Upper lobe of left lung (tissue), 6 donors: ENCODE results near the gene SPACA4. TPM values are rescaled to one million over a fixed set of nuclear protein-coding genes. Genes with fewer than 3 reads are reported as not detected.

Source experiments
- ATAC-seq, 2 donors: fragments of 200-7000 bp; cut with Tn5 transposase; one replicate each; pipeline ENCODE4 v1.9.1; 2022; ENCODE audit warnings: mild to moderate bottlenecking in 2 of 2, moderate library complexity in 2 of 2; ENCODE audit not compliant: low FRiP score in 2 of 2
- DNase-seq, 2 donors: peaks; one replicate each; pipeline ENCODE4 v3.0.0-alpha.2; 2019 to 2020
- H3K27ac ChIP-seq, 4 donors: fragments of 200-600 bp; sonication (generic); one replicate each; pipeline ENCODE4 v1.5.1; 2016 to 2019
- H3K27me3 ChIP-seq, 4 donors: fragments of 200-600 bp; sonication (generic); one replicate each; pipeline ENCODE4 v1.5.1; 2017 to 2019
- H3K36me3 ChIP-seq, 4 donors: fragments of 200-600 bp; sonication (generic); one replicate each; pipeline ENCODE4 v1.5.1; 2016 to 2019
- H3K4me1 ChIP-seq, 4 donors: fragments of 200-600 bp; sonication (generic); one replicate each; pipeline ENCODE4 v1.5.1; 2018 to 2019
- H3K4me3 ChIP-seq, 4 donors: fragments of 200-600 bp; sonication (generic); one replicate each; pipeline ENCODE4 v1.5.1; 2017 to 2019; ENCODE audit warnings: mild to moderate bottlenecking in 2 of 4, moderate library complexity in 1 of 4
- H3K9me3 ChIP-seq, 4 donors: fragments of 200-600 bp; sonication (generic); one replicate each; pipeline ENCODE4 v1.5.1; 2018 to 2019
- CTCF ChIP-seq, 6 experiments: fragments of 450-650 bp in 4 of 6; fragments of 200-600 bp in 2 of 6; sonication (generic) in 2 of 6; IDR thresholded peaks; one replicate each; pipeline ENCODE4 v1.5.1; 2016 to 2019; ENCODE audit warnings: antibody characterized with exemption in 6 of 6
- EP300 ChIP-seq, 4 donors: sonication (generic); formaldehyde crosslinking; IDR thresholded peaks; one replicate each; pipeline ENCODE4 v1.5.1; 2017; ENCODE audit warnings: antibody characterized with exemption in 4 of 4, control low read depth in 2 of 4
- POLR2A ChIP-seq, 4 donors: fragments of 450-650 bp; IDR thresholded peaks; one replicate each; pipeline ENCODE4 v1.5.1; 2016 to 2017; ENCODE audit warnings: antibody characterized with exemption in 4 of 4, mild to moderate bottlenecking in 2 of 4
- POLR2AphosphoS5 ChIP-seq, 2 donors: sonication (generic); formaldehyde crosslinking; IDR thresholded peaks; one replicate each; pipeline ENCODE4 v1.5.1; 2017; ENCODE audit warnings: antibody characterized with exemption in 2 of 2
- WGBS, 2 donors: methylation state at CpG; one replicate each; pipeline ENCODE4 v1.1.5; 2017 to 2018; 5-methylcytosine and 5-hydroxymethylcytosine counted together
- total RNA-seq, 6 donors: library from RNA; depleted of rRNA in 4 of 6; stranded (reverse); fragments of >200 nt in 4 of 6; gene quantifications; one replicate each; pipeline versions ENCODE4 v1.1.0 to v1.2.1, GENCODE V29; 2016 to 2021
- donor health status: DM: no; HTN: no; CAD: no; lungs with moderate emphysema.
- donor health status: DM: no; HTN: yes; CAD: no; lungs with severe emphysema.

Gene SPACA4
- total RNA-seq, 6 donors from 2014 or later, result 0.27 TPM; not detected in 5

GRCh38 chr19:48636859-48637448 is 30.4 kb downstream of the SPACA4 start, which contains the start of gene DBP:
TSS of gene DBP (minus strand) at chr19:48637379. CDS start at chr19:48636994, 385 bp downstream.
- Histone ChIP-seq H3K27me3 (no peaks in the 10 kb centered on the region), H3K36me3 (no peaks in the 10 kb centered on the region), H3K4me1 (peaks cover 52 to 63% (median 55%) of the 10 kb centered on the region in 4 donors), H3K4me3 (peak within 1 kb of the TSS; percentile 66 to 82 (median 78)), H3K9me3 (no peaks in the 10 kb centered on the region), H3K27ac (peak within 1 kb of the TSS; percentile 92 to 97 (median 95))
- ATAC-seq (no peak), DNase-seq (peak; percentile 70 to 91)
- TF ChIP-seq POLR2A (IDR thresholded peaks at IDR 0.05) (peak in 2 of 4 donors; percentile 26 to 67), POLR2AphosphoS5 (IDR thresholded peaks at IDR 0.05) (no peak), CTCF (IDR thresholded peaks at IDR 0.05) (peak in 3 of 6 experiments; percentile 14 to 38 (median 17))
- WGBS, 2 donors, result 0% methylated on average over 17 of the region's 40 CpGs; no CpG with 5 or more reads in 1 of the 2 donors

DNA sequence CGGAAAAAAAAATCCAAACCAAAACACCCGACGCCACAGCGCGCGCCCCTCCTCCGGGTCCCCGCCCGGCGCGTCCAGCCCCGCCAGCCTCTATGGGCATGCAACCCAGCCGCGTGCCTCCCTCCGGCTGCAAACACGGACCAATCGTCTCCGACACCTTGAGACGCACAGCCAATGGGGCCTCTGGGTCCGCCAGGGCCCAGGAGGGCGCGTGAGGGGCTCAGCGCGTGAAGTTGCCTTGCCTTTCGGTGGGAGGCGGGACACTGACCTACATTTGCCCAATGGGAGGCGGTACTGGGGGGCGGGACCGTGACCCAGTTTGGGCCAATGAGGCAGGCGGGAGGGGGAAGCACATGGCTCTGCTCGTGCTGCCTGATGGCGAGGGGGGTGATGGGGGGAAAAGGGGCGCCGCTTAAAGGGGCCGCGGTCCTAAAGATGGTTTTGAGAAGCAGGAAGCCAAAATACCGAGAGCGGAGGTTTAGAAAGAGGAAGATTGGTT is 31.0 kb downstream of the SPACA4 start:
- 0% methylated on average over 12 to 19 of the region's 38 CpGs for WGBS, 2 donors

DNA sequence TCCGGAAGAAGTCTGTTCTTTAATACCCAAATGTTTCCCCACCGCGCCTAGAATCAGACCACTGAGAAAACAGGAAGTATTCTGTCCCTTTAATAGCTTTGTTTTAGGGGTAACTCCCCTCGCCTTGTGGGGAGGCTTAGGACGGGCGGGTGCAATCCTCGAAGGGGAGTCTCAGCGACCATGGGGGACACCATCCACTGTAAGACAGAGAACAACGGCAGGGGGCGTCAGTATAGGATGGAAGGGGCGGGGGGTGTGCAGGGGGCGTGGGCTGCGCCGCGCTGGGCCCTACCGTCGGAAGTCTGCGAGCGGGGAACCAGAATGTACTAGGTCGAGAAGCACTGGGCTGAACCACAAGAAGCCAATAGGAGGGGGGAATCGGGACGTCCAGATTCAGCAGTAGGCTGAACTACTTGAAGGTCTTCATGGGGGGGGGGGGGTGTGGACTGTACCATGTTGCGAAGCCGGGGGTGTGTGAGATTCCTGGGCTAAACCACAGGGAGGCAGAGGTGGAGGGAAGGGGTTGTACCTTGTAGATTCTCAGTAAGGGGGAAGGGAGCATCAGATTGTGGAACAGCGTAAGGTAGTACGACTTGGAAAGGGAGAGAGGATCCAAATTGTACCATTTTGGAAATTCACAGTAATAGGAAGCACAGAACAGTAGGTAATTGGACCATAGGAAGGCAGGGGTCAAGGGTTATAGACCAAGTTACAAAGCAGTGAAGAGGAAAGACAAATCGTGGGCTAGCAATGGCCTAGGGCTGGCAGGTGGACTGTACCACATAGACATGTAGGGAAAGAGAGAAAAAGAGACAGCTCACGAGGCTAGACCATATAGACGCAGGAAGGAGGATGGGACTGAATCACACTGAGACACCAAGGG is 31.6 kb downstream of the SPACA4 start:
- DNase-seq (peak; percentile 87 to 94), ATAC-seq (peak; percentile 71 to 86)
- peak overlapping the region; percentile 36 to 82 (median 72) for H3K4me3 ChIP-seq
- peaks cover 40 to 51% (median 43%) of the 10 kb centered on the region in 4 donors for H3K4me1 ChIP-seq
- no peaks in the 10 kb centered on the region for H3K27me3 ChIP-seq
- peak overlapping the region; percentile 92 to 97 (median 95) for H3K27ac ChIP-seq
- no peaks in the 10 kb centered on the region for H3K9me3 ChIP-seq
- peak in 1 of 4 donors; percentile 61 for TF ChIP-seq POLR2A (IDR thresholded peaks at IDR 0.05)
- peak; percentile 6 to 55 for TF ChIP-seq POLR2AphosphoS5 (IDR thresholded peaks at IDR 0.05)
- no peak for TF ChIP-seq CTCF (IDR thresholded peaks at IDR 0.05)
- WGBS, 2 donors, result 6 to 8% methylated on average over 28 to 29 of the region's 29 CpGs
- H3K36me3 ChIP-seq, result no peaks in the 10 kb centered on the region

More for the DNA sequence above, 31.0 kb downstream of the SPACA4 start:
- ATAC-seq (peak; percentile 86 to 95), DNase-seq (peak; percentile 98 to 99)
- TF ChIP-seq POLR2A (IDR thresholded peaks at IDR 0.05) (no peak), POLR2AphosphoS5 (IDR thresholded peaks at IDR 0.05) (peak; percentile 63 to 82), EP300 (IDR thresholded peaks at IDR 0.05) (peak in 1 of 4 donors; percentile 63)
- H3K4me3 ChIP-seq, result peak overlapping the region; percentile 66 to 82 (median 78)
- H3K27me3 ChIP-seq, result no peaks in the 10 kb centered on the region
- peak overlapping the region; percentile 92 to 97 (median 95) for H3K27ac ChIP-seq
- H3K36me3 ChIP-seq, result no peaks in the 10 kb centered on the region
- peaks cover 47 to 57% (median 50%) of the 10 kb centered on the region in 4 donors for H3K4me1 ChIP-seq
- H3K9me3 ChIP-seq, result no peaks in the 10 kb centered on the region

DNA sequence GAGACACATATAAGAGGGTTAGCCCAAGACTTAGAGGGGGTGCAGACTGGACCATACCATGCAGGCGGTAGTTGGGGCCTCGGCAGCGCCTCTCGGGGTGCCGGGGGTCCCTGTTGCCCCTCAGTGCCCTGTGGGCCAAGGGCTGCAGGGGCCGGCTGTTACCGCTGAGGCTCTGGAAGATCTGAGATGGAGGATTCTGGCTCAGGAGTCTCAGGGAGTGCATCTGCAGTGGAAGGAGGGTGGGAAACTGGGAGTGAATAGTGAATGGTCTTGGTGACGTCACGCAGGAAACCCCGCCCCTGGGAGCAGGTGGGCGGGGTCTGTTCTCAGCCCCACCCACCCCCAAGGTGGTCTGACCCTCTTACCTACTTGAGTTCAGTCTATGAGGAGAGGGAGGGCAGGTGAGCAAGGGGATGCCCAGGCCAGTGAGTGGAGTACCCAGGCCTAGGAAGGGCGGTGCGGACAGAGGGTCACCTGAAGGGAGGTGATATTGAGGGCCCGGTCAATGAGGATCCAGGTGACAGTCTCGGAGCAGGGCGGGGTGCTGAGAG is 32.4 kb downstream of the SPACA4 start:
- DNase-seq, result peak in 1 of 2 donors; percentile 84
- TF ChIP-seq CTCF (IDR thresholded peaks at IDR 0.05) (no peak), EP300 (IDR thresholded peaks at IDR 0.05) (no peak), POLR2AphosphoS5 (IDR thresholded peaks at IDR 0.05) (no peak), POLR2A (IDR thresholded peaks at IDR 0.05) (no peak)
- Histone ChIP-seq H3K4me3 (peak overlapping the region in 2 of 4 donors; percentile 77 to 82), H3K36me3 (no peaks in the 10 kb centered on the region), H3K27ac (peak overlapping the region; percentile 92 to 97 (median 95)), H3K4me1 (peaks cover 33 to 44% (median 35%) of the 10 kb centered on the region in 4 donors), H3K9me3 (no peaks in the 10 kb centered on the region), H3K27me3 (no peaks in the 10 kb centered on the region)
- 75 to 77% methylated on average over 14 to 16 of the region's 16 CpGs for WGBS, 2 donors
- ATAC-seq, result no peak
